G401.6 (cell line): Measurements from ENCODE around the gene C2orf49.

Experiments used
- FAIRE-seq: peaks from 2 replicates; lab custom pipeline; 2012; peaks lifted over from hg19 to GRCh38; lab: Jason Lieb, UNC

Gene C2orf49

DNA sequence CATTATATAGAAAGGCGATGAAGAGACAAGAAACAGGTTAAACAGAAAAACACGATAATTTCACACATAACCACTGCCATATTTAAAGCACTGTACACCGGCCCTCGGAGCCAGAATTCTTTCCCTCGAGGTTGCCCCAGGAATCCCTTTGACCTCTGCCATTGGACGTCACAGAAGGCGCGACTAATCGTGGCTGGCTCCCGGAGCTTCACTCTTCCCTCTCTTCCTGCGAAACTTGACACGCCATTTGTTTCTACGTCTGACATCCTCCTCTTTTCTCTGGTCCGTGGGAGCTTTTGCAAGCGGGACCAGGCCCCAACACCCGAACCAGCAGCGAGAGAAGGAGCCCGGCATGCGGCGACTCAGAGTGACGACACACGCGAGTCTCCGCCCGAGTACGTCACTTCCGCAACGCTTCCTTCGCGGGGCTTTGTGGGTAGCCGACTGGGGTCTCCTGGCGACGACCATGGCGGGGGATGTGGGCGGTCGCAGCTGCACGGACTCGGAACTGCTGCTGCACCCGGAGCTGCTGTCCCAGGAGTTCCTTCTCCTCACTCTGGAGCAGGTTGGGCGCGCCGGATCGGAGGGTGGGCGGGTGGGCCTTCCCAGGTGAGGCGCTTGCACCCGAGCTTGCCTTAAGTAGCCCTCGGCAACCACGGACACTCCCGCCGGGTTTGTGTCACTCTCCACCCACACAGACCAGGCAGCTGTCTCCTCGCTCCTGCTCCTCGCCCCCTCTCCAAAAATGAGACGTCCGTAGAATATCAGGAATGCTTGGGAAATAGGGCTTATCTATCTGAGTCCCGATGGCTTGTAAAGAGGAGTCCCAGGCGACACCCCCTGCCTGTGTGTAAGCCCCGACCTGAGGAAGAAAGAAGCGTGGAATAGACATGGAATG, at the start of gene C2orf49:
C2orf49 (plus strand) TSS at position 419 of the 898 bp plus-strand sequence; CDS start at position 467, 48 bp downstream.
- FAIRE-seq = peak; percentile 71

DNA sequence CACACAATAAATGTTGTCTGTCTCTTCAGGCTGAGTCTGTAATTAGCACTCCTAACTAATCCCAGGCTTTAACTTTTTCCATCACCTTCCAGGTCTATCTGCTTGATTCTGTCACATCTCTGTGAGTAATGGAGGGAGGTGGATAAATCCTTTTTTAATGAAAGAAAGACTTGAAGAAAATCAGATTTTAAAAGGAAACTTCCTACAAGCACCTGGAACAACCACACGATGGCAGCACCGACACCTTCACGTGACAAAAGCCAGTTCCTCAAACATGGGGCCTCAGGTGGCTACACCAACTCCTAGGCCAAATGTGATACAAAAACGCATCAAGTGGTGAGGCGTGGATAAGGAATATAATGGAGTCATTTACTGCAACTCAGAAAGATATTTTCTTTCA, 49.6 kb upstream of the C2orf49 start:
- FAIRE-seq = peak; percentile 80

DNA sequence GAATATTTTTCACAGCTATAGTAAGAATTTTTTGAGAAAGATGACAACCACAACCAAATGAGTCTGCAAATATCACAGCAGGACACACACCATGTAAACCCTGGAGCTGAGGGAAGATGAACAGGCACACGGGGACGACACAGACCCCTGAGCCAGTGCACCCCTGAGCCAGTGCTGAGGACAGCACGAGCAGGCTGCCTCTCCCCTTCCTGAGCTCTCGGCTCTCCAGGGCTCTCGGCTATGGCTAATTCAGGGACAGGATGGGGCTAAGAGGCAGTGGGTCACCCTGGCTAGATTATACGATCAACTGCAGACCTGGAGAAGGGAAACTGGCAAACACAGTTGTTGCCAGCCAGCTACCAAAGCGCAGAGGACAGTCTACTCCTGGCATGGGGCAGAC, 49.2 kb upstream of the C2orf49 start:
- FAIRE-seq = no peak

DNA sequence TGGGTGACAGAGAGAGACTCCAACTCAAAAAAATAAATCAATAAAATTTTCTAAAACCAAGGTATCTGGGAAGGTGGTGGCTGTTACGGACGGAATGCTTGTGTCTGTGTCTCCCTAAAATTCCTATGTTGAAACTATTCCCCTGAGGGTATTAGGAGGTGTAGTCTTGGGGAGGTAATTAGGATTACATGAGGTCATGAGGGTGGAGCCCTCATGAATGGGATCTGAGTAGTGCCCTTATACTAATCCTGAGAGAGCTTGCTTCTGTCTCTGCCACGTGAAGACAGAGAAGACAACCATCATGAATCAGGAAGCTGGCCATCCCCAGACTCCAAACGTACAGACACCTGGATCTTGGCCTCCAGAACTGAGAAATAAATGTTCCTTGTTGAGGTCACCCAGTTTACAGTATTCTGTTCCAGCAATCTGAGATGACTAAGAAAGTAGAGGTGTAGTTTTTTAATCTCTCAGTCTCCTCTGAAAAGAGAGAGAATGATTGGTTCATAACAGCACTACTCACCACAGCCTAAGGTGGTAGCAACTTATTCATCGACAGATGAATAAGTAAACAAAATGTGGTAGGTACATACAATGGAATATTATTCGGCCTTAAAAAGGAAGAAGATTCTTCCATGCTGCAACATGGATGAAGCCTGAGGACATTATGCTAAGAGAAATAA, 46.2 kb upstream of the C2orf49 start:
- FAIRE-seq = no peak

DNA sequence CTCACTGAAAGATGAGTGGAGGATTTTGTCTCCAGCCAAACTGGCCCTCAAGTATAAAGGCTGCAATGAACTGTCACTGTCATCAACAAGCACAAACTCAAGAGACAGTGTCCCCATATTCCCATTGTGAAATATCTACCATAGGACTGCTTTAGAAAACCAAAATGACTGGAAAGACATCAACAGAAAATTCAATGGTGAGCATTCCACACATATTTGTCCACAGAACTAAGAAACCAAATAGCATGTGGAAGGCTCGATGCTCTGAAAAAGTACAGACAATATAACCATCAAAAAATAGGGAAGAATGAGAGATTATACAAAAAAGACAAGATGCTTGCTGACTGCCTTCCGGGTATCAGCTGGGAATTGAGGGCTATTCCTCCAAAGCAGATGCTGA, 45.4 kb upstream of the C2orf49 start:
- no peak for FAIRE-seq

DNA sequence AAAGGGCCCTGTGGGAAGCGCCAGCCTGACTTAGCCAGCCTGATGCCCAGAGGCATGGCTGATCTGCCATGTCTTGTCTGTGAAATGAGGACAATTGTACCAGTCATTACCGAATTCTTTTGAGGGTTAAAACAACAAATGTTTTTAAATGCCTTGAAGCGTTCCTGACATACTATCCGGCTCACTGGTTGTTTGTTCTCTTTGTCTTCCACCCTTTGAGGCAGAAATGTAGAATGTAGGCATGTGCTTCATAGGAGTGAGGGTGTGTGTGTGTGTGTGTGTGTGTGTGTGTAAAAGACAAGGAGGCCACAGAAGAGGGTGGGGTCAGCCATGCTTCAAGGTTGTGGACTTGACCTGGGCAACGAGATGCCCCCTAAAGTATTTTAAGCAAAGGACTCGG, 43.3 kb upstream of the C2orf49 start:
- FAIRE-seq = no peak

DNA sequence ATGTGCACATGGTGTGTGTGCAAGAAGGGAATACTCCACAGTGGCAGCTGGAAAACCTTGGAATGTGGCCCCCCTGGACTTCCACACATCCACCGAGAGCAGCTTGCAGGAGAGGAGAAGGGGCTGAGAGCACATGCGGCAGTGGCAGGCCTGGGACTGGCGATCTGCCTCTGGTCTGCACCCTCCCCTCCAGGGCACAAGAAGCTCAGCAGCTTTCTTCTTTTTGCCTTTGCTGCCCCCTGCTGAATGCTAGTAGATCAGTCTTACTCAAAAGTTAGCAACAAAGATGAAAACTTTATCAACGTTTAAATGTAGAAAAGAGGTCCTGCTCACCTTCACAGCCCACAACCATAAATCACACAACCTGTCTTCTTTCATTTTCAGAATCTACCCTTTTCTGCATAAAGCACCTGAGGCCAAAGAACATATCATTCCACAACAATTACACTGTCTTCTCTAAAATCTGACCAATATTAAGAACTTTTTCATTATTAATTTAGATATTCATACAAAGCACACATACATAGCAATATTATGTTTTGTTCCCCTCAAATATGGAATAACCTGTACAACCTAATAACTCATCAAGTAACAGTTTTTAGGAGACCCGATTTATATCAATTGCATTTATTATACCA, 42.4 kb upstream of the C2orf49 start:
- peak; percentile 60 for FAIRE-seq

DNA sequence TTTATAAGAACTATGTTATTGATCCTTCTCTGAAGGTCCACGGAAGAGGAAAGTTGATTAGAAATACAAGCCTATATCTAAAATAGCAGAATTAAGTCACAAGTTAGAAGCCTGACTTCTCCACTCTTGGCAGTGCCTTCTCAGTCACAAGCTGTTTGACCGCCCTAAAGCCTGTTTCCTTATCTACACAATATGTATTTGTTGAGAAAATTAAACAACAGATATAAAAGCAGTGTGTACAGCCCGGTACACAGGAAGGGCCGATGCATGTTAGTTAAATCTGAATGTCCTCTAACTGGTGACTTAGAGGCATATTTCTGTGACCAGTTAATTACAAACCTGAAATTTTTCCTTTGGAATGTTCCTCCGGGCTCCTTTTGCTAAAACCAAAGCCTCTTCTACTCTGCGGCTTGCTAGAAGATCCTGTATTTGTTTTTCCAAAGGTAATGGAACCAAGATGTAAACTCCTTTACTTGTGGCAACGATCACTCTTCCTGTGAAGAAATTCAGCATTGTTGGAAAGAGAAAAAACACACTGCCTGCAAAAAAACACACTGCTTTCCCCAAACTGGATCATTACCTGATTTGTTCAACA, 41.2 kb upstream of the C2orf49 start:
- FAIRE-seq = no peak

DNA sequence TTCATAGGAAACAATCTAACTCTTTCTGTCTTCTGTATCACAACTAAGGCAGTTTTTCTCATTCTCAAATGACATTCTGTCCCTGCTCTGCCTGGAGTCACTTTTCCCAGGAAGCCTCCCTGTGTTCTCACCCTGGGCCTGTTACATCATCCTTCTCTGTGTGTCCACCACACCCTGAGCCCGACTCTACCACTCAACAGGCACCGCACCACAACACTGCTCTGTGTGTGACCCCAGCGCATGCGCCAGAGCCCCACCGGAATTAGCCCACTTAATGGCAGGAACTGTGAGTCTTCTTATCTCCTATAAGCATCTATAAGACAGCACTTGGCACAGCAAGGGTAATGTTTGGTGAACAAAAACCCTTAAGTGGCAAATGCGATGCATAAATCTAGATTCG, 40.1 kb upstream of the C2orf49 start:
- FAIRE-seq = no peak

DNA sequence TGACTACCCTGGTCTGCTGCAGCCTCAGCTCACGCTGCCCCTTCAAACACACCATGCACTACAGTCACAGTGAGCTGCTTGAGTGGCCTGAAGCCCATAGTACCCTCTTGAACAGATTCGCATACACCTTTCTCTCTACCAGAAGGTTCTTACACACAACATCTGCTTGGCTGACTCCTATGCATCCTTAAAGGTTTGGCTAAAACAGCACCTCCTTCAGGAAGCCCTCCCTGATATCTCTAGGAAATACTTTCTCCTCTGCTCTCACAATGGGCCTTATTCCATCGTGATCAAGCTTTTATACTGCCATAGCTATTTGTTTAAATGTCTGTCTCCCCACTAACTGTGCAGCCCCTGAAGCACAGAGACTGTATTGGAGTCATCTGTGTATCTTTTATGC, 39.3 kb upstream of the C2orf49 start:
- no peak for FAIRE-seq

DNA sequence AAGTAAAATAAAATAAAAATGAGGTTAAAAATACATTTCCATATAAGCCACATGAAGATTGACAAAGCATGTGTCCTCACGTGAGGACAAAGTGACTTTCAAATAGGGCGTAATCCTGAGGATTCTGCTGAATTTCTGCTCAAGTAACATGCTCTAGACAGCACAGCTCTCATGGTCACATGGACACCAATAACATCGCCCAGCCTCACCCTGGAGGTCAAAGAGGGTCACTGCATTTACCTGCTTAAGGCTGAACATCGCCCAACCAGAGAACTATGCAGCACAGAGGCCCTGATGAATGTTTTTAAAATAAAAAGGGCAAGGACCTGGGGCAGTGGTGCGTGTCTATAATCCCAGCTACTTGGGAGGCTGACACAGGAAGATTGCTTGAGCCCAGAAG, 38.0 kb upstream of the C2orf49 start:
- no peak for FAIRE-seq

DNA sequence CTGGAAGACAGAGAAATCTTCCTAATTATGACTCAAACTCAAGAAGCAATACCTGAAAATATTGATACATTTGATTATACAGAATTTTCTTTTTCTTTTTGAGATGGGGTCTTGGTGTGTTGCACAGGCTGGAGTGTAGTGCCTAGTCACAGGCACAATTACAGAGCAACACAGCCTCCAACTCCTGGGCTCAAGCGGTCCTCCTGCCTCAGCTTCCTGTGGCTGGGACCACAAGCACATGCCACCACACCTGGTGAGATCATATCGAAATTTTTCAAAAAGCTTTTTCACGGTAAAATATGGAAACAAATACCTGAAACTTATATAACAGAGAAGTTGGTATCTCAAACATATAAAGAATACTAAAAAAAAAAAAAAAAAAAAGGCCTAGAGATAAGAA, 35.7 kb upstream of the C2orf49 start:
- no peak for FAIRE-seq

DNA sequence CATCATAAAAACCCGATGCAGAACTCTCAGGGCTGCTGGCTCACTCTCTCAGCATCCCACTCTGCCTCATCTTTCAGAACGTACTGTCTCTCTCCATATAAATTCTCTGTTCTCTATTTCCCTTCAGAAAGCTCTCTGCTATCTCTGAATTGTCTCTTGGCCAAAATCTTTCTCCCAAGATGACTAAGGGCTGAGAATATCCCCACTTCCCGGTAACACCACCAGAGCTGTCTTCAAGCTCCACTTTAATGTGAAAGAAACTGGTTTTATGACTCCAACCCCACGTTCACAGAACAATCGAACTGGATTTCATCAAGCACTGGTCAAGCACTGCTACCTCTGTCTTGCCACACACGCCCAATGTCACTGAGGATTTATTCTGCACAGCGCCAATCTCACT, 30.2 kb upstream of the C2orf49 start:
- FAIRE-seq = no peak

DNA sequence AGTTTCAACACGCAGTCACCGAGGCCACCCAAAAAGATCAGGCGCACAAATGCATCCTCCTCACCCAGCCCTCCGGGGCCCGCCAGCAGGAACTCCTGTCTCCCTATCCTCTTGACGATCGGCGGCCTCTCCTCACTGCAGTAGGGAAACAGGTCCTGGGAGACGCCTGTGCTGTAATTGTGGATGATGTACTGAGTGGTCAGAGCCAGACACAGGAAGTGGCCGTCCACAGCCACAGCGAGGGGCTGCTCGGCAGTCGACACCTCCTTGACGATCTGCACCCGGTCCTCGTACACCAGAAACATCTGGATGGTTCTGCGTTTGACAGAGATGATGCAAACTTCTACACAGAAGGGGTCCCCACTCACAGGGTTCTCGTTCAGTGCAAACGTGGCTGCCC, 29.8 kb upstream of the C2orf49 start:
- FAIRE-seq = no peak

DNA sequence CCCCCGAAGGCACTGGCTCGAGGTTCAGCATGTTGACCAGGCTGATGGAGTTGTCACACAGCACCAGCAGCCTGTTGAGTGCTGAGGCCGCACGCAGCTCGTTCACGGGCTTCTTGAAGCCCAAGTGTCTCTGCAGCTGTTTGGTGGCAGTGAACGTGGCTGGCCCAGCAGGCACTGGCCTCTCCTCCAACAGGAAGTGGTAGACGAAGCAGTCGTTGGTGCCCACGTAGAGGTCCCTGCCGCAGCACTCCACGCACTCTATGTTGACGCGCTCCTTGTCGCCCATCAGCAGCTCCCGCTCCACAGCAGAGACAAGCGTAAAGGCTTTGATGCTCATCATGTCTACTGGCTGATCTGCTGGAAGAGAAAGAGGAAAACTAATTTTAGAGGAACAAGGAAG, 29.4 kb upstream of the C2orf49 start:
- FAIRE-seq = no peak

DNA sequence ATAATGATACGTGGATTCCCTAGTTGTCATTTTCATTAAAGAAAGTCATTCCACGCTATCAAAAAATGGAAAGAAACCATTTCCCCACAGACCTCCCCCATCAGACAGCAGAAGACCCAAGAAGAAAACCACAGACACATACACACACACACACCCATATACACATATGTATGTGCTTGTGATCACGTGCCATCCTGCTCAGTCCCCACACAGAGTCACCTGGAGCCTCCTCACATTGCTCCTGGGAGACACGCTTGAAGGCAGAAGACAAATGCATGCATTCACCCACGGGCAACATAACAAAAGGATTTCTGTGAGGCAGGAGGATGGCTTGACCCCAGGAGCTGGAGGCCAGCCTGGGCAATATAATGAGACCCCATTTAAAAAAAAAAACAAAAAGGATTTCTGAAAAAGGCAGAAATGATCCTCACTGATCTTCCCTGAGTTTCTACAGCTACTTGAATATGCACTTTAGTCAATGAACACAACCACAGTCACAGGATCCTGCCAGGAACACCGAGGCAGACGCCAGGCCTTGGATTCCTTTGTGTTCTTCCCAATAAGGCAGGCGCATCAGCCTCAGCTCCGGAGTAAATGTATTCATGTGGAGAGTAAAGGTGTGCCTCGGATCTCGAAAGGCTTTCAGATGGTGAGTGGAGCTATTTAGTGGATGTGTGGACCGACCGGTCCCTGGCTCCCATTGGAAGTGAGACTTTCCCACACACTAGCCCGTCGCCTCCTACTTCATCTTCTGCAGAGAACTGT, 28.8 kb upstream of the C2orf49 start:
- no peak for FAIRE-seq

DNA sequence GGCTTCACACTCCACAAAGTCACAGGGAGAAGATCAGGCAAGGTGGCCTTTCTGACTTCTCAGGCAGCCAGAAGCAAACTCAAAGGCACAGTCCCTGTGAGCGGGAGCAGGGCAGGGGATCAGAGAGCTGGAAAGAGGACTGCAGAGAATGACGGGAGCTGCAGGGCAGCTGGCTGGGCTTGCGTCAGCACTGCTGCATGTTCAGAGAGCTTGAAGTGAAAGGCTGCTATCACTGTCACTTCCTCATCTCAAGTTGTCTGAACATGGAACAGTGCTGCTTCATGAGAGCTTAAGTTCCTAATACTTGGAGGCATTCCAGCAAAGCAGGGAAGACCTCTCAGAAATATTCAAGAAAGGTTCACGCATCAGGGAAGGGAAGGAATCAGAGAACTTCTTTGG, 28.2 kb upstream of the C2orf49 start:
- FAIRE-seq = no peak

DNA sequence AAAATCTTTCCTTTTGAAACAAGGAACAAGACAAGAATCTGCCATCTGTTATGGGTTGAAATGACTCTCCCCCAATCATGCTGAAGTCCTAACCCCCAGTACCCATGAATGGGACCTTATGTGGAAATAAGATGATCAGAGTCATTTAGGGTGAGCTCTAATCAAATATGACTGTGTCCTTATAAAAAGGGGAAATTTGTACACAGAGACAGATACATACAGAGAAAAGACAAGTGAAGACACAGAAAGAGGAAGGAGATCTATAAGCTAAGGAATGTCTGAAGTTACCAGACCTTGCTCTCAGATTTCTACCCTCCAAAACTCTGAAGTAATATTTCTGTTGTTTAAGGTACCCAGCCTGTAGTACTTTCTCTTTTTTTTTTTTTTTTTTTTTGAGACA, 23.5 kb upstream of the C2orf49 start:
- no peak for FAIRE-seq

DNA sequence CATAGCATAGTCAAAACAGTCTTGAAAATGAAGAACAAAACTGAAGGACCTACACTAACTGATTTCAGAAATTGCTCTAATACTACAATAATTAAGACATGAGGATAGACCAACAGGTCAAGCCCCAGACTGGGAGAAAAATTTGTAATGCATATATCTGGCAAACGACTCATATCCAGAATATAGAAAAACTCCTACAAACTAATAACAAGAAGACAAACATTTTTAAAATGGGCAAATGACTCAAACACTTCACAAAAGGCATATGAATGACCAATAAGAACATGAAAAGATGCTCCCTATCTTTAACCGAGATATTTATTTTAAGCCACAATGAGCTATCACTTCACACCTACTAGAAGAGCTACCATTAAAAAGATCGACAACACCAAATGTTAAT, 22.0 kb upstream of the C2orf49 start:
- no peak for FAIRE-seq

DNA sequence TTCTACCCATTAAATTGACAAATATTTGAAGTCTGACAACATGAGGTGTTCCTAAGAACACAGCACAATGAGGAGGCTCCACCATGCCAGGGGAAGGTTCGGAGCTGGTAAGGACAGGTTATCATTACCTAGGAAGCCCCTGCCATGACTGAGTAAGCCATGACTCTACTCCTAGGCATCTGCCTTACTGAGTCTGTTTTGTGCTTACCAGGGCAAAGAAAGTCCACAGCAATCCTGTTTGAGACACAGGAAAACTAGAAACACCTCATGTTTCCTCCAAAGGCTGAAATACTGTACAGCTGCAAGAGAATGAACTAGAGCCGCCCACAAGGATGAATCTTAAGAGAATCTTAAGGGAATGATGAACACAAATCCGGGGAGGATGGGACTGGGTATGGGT, 19.4 kb upstream of the C2orf49 start:
- no peak for FAIRE-seq

DNA sequence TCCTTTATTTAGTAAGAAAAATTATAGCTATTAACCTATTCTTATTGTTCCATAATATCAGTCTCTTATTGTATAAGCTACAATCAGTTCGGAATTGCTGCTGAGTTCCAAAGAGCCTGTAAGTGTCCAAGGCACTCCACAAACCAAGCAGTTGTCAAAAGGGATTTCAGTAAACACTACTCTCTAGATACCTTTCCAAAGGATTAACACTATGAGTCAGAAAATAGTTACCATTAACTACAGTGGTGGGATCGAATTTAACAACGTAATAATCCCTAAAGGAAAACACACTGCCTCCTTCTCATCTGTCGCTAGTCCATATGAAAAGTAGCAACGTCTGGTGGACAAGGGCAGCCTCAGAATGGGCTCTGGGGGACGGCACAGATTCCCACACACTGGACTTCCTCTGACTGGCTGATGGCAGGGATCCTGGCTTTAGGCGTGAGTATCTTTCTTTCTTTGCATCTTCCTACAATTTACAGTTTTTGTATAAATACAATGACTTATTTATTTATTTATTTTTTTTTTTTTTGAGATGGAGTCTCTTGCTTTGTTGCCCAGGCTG, 16.6 kb upstream of the C2orf49 start:
- FAIRE-seq = peak; percentile 91
